HTERT RPE-1 (cell line): ENCODE data around the gene EVC2.

ENCODE experiments used
- in situ Hi-C: fragments of 300-500 bp; cut with MboI; formaldehyde crosslinking; loops from 4 replicates; pipeline ENCODE4 v1.14.3; 2020; ENCODE audit warnings: low sequenced_read_pairs

The EVC2 gene

GRCh38 chr4:5568336-5568735 is 140.0 kb downstream of the EVC2 start:
- in situ Hi-C loops, result no loop called here

GRCh38 chr4:5566991-5567390 is 141.4 kb downstream of the EVC2 start:
- in situ Hi-C loops, result no loop called here

GRCh38 chr4:5566526-5566925 is 141.8 kb downstream of the EVC2 start:
- in situ Hi-C loops, result no loop called here

GRCh38 chr4:5563856-5564255 is 144.5 kb downstream of the EVC2 start:
- in situ Hi-C loops, result no loop called here

- in situ Hi-C loops, result no loop called here
Measured at GRCh38 chr4:5562476-5562875, 145.9 kb downstream of the EVC2 start.

GRCh38 chr4:5561286-5561685 is 147.1 kb downstream of the EVC2 start:
- in situ Hi-C loops, result no loop called here

GRCh38 chr4:5558502-5558901 is 149.9 kb downstream of the EVC2 start:
- in situ Hi-C loops, result no loop called here

GRCh38 chr4:5554376-5554775 is 154.0 kb downstream of the EVC2 start:
- in situ Hi-C loops, result no loop called here

GRCh38 chr4:5553801-5554200 is 154.6 kb downstream of the EVC2 start:
- in situ Hi-C loops, result no loop called here

GRCh38 chr4:5552451-5552850 is 155.9 kb downstream of the EVC2 start:
- in situ Hi-C loops, result no loop called here

- in situ Hi-C loops, result no loop called here
Measured at GRCh38 chr4:5547651-5548249, 160.6 kb downstream of the EVC2 start.

GRCh38 chr4:5545271-5545670 is 163.1 kb downstream of the EVC2 start:
- in situ Hi-C loops, result no loop called here

GRCh38 chr4:5544762-5545161 is 163.6 kb downstream of the EVC2 start:
- in situ Hi-C loops, result no loop called here

- in situ Hi-C loops, result no loop called here
Measured at GRCh38 chr4:5543681-5544080, 164.7 kb downstream of the EVC2 start.

GRCh38 chr4:5541169-5541568 is 167.2 kb downstream of the EVC2 start:
- in situ Hi-C loops, result no loop called here

GRCh38 chr4:5539584-5539983 is 168.8 kb downstream of the EVC2 start:
- in situ Hi-C loops, result no loop called here

GRCh38 chr4:5532100-5532499 is 176.3 kb downstream of the EVC2 start:
- in situ Hi-C loops, result no loop called here

GRCh38 chr4:5528031-5528436 is 180.3 kb downstream of the EVC2 start:
- in situ Hi-C loops, result no loop called here

GRCh38 chr4:5527211-5527610 is 181.1 kb downstream of the EVC2 start:
- in situ Hi-C loops, result no loop called here

- in situ Hi-C loops, result no loop called here
Measured at GRCh38 chr4:5526080-5526846, 182.1 kb downstream of the EVC2 start.

GRCh38 chr4:5524446-5525299 is 183.7 kb downstream of the EVC2 start:
- in situ Hi-C loops, result no loop called here

GRCh38 chr4:5517372-5517771 is 191.0 kb downstream of the EVC2 start:
- in situ Hi-C loops, result no loop called here
